ENCODE results near the gene OR52M1.

DNA sequence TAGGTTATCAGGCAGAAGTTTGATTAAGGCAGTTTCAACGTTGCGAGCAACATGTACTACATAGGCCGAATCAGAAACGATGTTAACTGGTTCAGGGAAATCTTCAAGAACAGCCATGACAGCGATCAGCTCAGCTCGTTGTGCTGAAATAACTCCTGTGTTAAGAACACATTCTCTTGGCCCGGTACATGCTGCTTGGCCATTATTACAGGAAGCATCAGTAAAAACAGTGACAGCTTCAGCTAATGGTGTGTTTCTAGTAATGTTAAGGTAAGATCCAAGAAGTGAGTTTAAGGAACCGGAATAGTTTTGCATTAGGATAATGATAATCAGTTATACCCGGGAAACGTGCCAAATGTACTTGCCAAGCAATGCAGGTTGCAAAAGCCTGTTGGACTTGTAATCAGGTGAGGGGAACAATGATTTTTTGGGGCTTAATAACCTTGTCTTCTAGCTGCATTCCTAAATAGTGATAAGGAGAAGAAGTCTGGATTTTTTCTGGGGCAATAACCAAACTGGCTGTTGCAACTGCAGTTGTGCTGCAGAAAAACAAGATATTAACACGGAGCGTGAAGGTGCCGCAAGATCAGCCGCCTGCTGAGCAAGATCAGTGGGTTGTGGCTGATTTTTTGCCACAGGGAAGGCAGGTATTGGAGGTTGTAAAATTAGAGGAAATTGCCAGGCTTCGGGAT lies 48.3 kb upstream of the OR52M1 start:
- TF ChIP-seq, protein P1, sequence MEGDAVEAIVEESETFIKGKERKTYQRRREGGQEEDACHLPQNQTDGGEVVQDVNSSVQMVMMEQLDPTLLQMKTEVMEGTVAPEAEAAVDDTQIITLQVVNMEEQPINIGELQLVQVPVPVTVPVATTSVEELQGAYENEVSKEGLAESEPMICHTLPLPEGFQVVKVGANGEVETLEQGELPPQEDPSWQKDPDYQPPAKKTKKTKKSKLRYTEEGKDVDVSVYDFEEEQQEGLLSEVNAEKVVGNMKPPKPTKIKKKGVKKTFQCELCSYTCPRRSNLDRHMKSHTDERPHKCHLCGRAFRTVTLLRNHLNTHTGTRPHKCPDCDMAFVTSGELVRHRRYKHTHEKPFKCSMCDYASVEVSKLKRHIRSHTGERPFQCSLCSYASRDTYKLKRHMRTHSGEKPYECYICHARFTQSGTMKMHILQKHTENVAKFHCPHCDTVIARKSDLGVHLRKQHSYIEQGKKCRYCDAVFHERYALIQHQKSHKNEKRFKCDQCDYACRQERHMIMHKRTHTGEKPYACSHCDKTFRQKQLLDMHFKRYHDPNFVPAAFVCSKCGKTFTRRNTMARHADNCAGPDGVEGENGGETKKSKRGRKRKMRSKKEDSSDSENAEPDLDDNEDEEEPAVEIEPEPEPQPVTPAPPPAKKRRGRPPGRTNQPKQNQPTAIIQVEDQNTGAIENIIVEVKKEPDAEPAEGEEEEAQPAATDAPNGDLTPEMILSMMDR (IDR thresholded peaks at IDR 0.05; ENCODE audit: borderline replicate concordance, extremely low read depth, low read length, poor library complexity, severe bottlenecking), result no peak
- TF ChIP-seq EZH2 (IDR thresholded peaks at IDR 0.05; ENCODE audit: borderline replicate concordance, low read depth, low read length, severe bottlenecking), result no peak

Measured in DND-41 (cell line).